Stimulated activated CD4-positive, alpha-beta T cell treated with anti-CD3 and anti-CD28 coated beads, Interleukin-4, amount 100 ng/mL, for 4 hours (primary cell): ENCODE data around the gene PRDM16.

Experiments
- DNase-seq, 2 experiments: peaks; one replicate each; pipeline ENCODE4 v3.0.0-alpha.2; 2020

PRDM16 gene

DNA sequence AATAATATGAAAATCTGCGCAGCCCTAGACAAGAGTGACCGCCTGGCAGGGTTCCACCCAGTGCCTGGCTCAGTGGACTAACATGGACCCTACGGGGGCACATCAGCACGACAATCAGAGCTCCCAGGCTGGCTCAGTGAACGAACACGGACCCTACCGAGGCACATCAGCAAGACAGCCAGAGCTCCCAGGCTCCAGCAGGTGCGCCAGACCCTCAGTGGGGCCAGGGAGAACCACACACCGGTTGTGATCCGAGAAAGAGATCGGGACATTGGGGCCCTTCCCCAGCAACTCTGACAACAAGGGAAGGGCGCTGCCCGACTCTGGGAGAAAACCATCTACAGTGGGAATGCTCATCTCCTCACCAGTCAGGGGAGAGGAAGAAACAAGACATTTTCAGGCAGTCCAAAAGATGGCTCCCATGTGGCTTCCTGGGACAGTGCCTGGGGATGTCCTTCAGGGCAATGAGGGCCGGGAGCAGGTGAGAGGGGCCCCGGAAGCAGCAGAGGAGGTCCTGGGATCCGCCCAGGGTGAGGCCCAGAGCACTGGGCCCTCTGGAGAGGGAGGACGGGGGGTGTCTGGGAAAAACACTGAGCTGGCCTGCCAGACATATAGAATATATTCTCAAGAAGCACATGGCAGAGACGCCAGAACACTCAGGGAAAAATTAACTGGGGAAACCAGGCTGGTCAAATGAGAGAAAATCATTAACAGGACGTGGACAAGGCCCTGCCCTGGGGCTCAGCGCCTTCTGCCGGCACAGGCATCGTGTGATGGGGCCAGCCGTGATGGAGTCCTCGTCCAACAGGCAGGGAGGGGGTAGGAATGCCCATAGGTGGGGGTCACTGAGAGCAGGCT lies 390.3 kb downstream of the PRDM16 start:
- DNase-seq = no peak

GRCh38 chr1:3459940-3460671 lies 391.1 kb downstream of the PRDM16 start:
- no peak for DNase-seq

DNA sequence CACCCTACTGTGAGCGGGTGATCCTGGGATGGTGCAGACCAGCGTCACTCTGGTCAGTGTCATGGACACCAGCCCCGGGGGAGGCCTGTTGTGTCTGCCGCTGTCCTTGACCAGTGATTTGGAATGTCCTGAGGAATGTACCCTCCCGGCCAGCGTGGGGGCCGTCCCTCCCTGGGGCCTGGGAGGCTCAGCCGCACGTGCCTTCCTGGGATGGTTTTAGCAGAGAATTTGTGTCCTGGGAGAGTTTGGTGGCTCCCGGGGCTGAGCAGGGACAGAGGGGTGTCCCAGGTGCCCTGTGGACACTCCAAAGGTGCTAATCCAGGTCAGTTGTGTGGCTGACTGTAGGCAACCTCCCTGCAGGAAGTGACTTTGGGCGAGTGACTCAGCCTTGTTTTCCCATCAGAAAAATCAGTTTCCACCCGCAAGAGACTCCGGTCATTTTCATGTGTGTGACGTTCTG lies 391.7 kb downstream of the PRDM16 start:
- DNase-seq = no peak

DNA sequence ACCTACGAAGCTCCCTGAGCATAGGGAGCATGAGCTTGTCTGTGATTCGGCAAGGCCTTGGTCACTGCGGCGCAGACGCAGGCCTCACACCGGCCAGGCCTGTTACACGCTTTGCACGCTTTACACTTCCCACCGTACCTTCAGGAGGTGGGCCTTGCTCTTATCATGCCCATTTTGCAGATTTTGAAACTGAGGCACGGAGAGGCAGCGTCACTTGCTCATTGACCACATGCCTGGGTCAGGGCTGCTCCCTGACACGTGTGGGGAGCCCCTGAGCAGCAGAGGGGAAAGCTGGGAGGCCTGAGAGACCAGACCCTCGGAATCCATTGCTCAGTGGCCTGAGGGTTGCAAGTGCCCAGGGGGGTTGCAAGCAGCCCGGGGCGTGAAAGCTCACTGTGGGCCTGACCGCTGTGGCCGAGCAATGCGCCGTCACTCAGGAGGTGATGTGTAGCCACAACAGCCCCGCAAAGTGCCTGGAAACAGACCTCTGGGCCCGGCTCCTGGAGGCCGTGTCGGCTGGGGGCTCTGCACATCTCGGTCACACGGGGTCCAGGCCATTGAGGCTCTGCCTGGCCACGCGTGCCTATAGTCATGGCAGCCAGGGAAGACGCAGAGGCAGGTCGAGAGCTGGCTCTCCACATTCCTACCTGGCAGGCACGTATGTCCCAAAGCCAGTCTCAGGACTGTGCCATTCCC lies 392.4 kb downstream of the PRDM16 start:
- no peak for DNase-seq

GRCh38 chr1:3461934-3462275 lies 392.9 kb downstream of the PRDM16 start:
- no peak for DNase-seq

- no peak for DNase-seq
These were observed 393.5 kb downstream of the PRDM16 start for GRCh38 chr1:3462356-3463012.

DNA sequence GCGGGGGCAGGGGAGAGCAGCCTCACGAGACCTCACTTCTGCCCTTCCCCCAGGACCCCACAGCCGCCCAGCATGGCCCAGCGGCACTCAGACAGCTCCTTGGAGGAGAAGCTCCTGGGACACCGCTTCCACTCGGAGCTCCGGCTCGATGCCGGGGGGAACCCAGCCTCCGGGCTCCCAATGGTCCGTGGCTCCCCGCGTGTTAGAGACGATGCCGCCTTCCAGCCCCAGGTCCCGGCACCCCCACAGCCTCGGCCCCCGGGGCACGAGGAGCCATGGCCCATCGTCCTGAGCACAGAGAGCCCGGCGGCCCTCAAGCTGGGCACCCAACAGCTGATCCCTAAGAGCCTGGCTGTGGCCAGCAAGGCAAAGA lies 394.0 kb downstream of the PRDM16 start:
- no peak for DNase-seq

DNA sequence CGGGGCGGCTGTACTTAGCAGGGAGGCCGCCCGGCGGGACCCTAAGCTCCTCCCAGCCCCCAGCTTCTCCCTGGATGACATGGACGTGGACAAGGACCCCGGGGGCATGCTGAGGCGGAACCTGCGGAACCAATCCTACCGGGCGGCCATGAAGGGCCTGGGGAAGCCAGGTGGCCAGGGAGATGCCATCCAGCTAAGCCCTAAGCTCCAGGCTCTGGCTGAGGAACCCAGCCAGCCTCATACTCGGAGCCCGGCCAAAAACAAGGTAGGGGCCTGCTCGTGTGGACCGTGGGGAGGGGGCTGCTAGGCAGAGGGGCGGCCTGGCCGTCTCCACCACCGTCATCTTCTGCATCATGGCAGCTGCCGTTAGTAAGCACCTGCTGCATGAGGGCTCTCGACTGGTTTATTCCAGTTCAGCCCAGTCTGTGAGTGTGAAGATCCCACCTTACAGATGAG lies 394.4 kb downstream of the PRDM16 start:
- no peak for DNase-seq

GRCh38 chr1:3463891-3464648 lies 395.1 kb downstream of the PRDM16 start:
- DNase-seq = no peak

DNA sequence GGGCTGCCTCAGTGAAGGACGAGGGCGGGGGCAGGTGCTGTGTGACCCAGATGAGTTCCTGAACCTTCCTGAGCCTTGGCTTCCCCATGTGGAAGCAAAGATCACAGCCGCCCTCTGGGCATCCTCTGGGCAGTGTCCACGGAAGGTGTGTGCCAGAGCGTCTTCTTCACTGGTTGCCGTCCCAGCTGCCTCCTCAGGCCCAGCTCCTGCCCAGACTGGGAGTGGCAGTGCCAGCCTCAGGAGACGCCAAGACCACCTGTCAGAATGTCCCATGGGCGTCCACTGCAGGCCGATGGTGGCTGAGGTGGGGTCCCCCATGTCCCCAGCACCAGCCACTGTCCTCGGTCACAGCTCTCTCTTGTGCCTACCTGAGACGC lies 395.6 kb downstream of the PRDM16 start:
- no peak for DNase-seq

DNA sequence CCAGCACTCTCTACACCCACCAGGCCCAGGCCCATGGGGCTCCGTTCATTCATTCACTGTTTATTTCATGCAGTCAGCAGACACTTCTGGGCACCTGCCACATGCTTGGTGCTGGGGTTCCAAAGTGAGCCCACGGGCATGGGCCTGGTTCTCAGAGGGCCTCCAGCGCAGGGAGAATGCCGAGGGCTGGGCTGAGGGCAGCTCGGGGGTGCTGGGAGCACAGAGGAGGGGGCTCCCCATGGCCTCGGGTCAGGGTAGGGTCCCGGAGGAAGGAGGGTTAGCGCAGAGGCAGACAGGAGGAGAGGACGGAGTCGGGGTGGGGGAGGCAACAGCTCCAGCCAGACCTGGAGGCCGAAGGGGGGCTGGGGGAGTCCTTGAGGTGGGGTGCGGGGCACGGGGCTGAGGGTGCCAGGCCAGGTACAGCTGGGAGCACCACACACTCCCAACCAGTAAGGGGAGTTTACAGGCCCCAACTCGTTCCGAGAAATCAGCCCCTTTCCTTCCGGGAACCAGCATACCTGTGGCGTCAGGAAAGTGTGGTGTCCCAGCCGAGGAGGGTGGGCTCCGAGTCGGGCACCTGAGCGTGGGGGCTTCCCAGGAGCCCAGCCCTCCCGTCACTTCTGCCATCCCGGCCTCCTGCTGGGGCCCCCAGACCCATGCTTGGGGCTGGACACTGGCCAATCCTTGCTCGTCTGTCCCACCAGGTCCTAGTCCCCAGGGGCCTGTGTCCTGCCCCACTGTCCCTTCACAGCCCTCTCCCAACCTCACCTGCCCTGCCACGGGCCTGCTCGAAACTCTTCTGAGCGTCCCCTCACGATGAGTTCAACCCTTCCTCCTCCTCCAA lies 396.3 kb downstream of the PRDM16 start:
- no peak for DNase-seq

DNA sequence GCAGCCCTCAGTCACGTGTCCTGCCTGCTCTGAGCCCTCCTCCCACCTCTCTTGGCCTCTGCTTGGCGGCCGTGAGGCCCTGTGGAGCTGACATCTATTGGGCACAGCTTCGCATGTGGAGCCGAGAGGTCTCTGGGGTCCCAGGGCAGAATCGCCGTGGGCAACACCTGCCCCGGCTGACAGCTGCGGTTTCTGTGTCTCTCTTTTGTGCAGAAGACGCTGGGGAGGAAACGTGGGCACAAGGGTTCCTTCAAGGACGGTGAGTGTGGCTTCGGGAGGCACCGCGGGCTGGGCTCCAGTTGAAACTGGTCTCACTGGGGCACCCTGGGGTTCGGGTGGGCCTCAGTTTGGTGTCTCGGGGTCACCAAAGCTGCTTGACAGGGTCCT lies 396.9 kb downstream of the PRDM16 start:
- no peak for DNase-seq

- no peak for DNase-seq
These were observed 397.5 kb downstream of the PRDM16 start for GRCh38 chr1:3466366-3467075.

DNA sequence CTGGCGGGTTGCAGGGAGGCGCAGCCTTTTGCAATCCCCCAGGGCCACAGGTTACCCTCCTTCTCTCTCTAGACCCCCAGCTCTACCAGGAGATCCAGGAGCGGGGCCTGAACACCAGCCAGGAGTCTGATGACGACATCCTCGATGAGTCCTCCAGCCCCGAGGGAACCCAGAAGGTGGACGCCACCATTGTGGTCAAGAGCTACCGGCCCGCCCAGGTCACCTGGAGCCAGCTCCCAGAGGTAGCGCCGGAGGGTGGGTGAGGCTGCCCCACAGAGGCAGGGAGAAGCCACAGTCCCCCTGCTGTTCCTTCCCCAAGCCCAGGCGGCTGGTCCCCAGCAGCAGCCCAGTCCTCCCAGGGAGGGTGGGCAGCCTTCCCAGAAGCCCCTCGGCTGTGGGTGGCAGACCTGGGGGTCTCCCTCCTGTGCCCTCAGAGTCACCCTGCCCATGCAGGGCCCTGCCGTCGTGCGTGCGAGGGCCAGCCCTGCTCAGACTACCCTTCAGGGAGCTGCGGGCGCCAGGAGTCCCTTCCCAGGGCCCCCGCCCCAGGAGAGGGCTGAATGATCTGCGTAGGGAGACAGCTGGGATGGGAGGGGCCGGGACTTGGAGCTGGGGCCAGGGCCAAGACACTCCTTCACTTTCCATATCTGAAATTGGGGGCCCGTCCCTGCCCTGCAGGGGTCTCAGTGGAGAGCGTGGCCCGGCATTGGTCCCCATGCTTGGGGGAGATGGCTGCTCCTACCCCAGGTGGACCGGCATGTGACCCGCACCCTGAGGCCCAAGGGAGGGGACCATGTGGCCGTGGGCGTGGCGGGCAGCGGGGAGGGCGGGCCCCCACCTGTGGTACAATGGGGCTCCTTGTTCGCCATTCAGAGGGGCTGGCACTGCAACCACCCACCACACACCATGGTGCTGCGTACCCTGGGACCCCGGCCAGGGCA lies 398.4 kb downstream of the PRDM16 start:
- DNase-seq = no peak

- DNase-seq = no peak
These were observed 399.5 kb downstream of the PRDM16 start for GRCh38 chr1:3468236-3469103.

GRCh38 chr1:3469104-3469848 lies 400.3 kb downstream of the PRDM16 start:
- DNase-seq = no peak

GRCh38 chr1:3469849-3470649 lies 401.0 kb downstream of the PRDM16 start:
- DNase-seq = no peak
